Keratinocyte (primary cell): Measurements from ENCODE around the gene HS3ST1. TPM values are rescaled to one million over a fixed set of nuclear protein-coding genes. Genes with fewer than 3 reads are reported as not detected.

Experiments used
- DNase-seq: peaks from one replicate; pipeline ENCODE4 v3.0.0-alpha.2; 2011; ENCODE audit warnings: low read depth, missing footprints, low spot score
- FAIRE-seq: peaks from 2 replicates; lab custom pipeline; 2011; peaks lifted over from hg19 to GRCh38; lab: Jason Lieb, UNC
- H2AFZ ChIP-seq: 2 replicates; pipeline ENCODE4 v1.6.0; 2012; ENCODE audit warnings: low read length, control low read depth, inconsistent platforms; ENCODE audit not compliant: control insufficient read depth
- H3K27ac ChIP-seq: 2 replicates; pipeline ENCODE4 v1.5.1; 2011; ENCODE audit warnings: low read length; ENCODE audit not compliant: control insufficient read depth, insufficient read depth
- H3K27me3 ChIP-seq: 3 replicates; pipeline ENCODE4 v1.6.0; 2011; ENCODE audit warnings: low read length; ENCODE audit not compliant: control insufficient read depth, insufficient read depth; ENCODE audit errors: extremely low read depth
- H3K36me3 ChIP-seq, 2 experiments: 2 replicates in 1 of 2; 3 replicates in 1 of 2; pipeline ENCODE4 v1.5.1; 2011; ENCODE audit warnings: low read length in 2 of 2, mild to moderate bottlenecking in 1 of 2; ENCODE audit not compliant: control insufficient read depth in 2 of 2, insufficient read depth in 2 of 2; ENCODE audit errors: extremely low read depth in 1 of 2
- H3K4me1 ChIP-seq: 3 replicates; pipeline ENCODE4 v1.5.1; 2011; ENCODE audit warnings: low read length; ENCODE audit not compliant: control insufficient read depth, insufficient read depth; ENCODE audit errors: extremely low read depth
- H3K4me2 ChIP-seq: 3 replicates; pipeline ENCODE4 v1.6.0; 2011; ENCODE audit warnings: low read depth, low read length; ENCODE audit not compliant: control insufficient read depth, insufficient read depth; ENCODE audit errors: extremely low read depth
- H3K4me3 ChIP-seq, 3 experiments: fragments of 200-600 bp in 1 of 3; sonication (generic) in 1 of 3; 2 replicates in 2 of 3; 3 replicates in 1 of 3; pipeline ENCODE4 v1.5.1; 2011 to 2016; ENCODE audit warnings: low read length in 3 of 3, mild to moderate bottlenecking in 3 of 3, control low read depth in 2 of 3, inconsistent platforms in 1 of 3, low read depth in 1 of 3, mixed read lengths in 1 of 3, mixed run types in 1 of 3, moderate library complexity in 1 of 3; ENCODE audit not compliant: control insufficient read depth in 2 of 3, insufficient read depth in 2 of 3; ENCODE audit errors: extremely low read depth in 1 of 3
- H3K79me2 ChIP-seq: 2 replicates; pipeline ENCODE4 v1.6.0; 2012; ENCODE audit warnings: low read length; ENCODE audit not compliant: control insufficient read depth, insufficient read depth
- H3K9ac ChIP-seq: 3 replicates; pipeline ENCODE4 v1.6.0; 2011; ENCODE audit warnings: low read length; ENCODE audit not compliant: control insufficient read depth, insufficient read depth; ENCODE audit errors: extremely low read depth
- H3K9me1 ChIP-seq: 3 replicates; pipeline ENCODE4 v1.6.0; 2011; ENCODE audit warnings: low read length; ENCODE audit not compliant: control insufficient read depth, insufficient read depth; ENCODE audit errors: extremely low read depth
- H3K9me3 ChIP-seq: 2 replicates; pipeline ENCODE4 v1.5.1; 2012; ENCODE audit warnings: low read depth, low read length; ENCODE audit not compliant: control insufficient read depth
- H4K20me1 ChIP-seq: 3 replicates; pipeline ENCODE4 v1.6.0; 2011; ENCODE audit warnings: low read length; ENCODE audit not compliant: control insufficient read depth, insufficient read depth; ENCODE audit errors: extremely low read depth
- EZH2 ChIP-seq: IDR thresholded peaks from one replicate; pipeline ENCODE4 v1.6.1; 2012; ENCODE audit warnings: inconsistent platforms, mild to moderate bottlenecking, low read length, moderate library complexity
- dilution Hi-C: fragments of 300-500 bp; cut with MboI; formaldehyde crosslinking; loops from one replicate; pipeline ENCODE4 v1.7.0; 2020; ENCODE audit warnings: low sequenced_read_pairs; ENCODE audit not compliant: extremely low pct_ligation_motif_present
- polyA plus RNA-seq, 5 experiments: library from polyadenylated mRNA; depleted of rRNA in 3 of 5; stranded (reverse) in 3 of 5; stranded (forward) in 1 of 5; unstranded in 1 of 5; fragments of >200 nt; gene quantifications; 1 replicate in 1 of 5; 2 replicates in 3 of 5; 3 replicates in 1 of 5; pipeline versions ENCODE4 v1.2.1 to v1.2.3, GENCODE V29; 2011 to 2012; ENCODE audit warnings: missing spikeins in 2 of 5, low read depth in 1 of 5, low replicate concordance in 1 of 5
- TF ChIP-seq, protein P1 (sequence below), 3 experiments: IDR thresholded peaks in 1 of 3; conservative IDR thresholded peaks in 1 of 3; optimal IDR thresholded peaks in 1 of 3; 2 replicates in 2 of 3; 3 replicates in 1 of 3; pipeline versions ENCODE3 to v1.5.1; 2011; ENCODE audit warnings: low read length in 3 of 3, mild to moderate bottlenecking in 3 of 3, moderate library complexity in 2 of 3, control low read depth in 1 of 3, inconsistent platforms in 1 of 3; ENCODE audit not compliant: insufficient read depth in 2 of 3; ENCODE audit errors: extremely low read depth in 1 of 3

The HS3ST1 gene
- polyA plus RNA-seq, 1 donor (not counting 4 experiments of a cell fraction or from before 2014, with no cell fraction given), result 2.0 TPM

DNA sequence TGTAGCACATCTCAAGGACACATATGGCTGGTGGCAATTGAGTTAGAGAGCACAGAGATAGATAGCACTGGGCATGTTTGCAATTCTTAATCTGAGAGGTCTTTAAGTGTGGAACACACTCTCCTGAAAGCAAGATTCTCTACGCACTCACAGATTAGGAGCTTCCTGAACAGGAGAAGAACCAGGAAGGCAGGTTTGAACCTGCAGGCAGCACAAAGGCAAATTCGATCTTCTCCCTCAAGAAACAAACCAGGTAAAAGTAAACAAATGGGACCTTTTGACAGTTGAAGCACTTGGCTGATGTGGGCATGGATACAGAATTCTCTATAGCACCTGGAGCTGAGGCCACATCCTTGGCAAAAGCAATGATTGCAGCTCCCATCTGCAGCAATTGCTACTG, 24.3 kb downstream of the HS3ST1 start:
- H3K27ac ChIP-seq, result no peak overlapping the region
- H3K36me3 ChIP-seq, result peaks cover 3 to 7% of the 10 kb centered on the region in 2 experiments
- H3K9me3 ChIP-seq, result no peaks in the 10 kb centered on the region
- no peak overlapping the region for H2AFZ ChIP-seq
- dilution Hi-C loops, result no loop called here
- no peak overlapping the region for H3K4me3 ChIP-seq
- TF ChIP-seq, protein P1, sequence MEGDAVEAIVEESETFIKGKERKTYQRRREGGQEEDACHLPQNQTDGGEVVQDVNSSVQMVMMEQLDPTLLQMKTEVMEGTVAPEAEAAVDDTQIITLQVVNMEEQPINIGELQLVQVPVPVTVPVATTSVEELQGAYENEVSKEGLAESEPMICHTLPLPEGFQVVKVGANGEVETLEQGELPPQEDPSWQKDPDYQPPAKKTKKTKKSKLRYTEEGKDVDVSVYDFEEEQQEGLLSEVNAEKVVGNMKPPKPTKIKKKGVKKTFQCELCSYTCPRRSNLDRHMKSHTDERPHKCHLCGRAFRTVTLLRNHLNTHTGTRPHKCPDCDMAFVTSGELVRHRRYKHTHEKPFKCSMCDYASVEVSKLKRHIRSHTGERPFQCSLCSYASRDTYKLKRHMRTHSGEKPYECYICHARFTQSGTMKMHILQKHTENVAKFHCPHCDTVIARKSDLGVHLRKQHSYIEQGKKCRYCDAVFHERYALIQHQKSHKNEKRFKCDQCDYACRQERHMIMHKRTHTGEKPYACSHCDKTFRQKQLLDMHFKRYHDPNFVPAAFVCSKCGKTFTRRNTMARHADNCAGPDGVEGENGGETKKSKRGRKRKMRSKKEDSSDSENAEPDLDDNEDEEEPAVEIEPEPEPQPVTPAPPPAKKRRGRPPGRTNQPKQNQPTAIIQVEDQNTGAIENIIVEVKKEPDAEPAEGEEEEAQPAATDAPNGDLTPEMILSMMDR (optimal IDR thresholded peaks at IDR 0.05 in 1 of 3, IDR thresholded peaks at IDR 0.05 in 1 of 3, conservative IDR thresholded peaks at IDR 0.05 in 1 of 3; ENCODE audit: extremely low read depth in 1 of 3, insufficient read depth in 2 of 3, low read length in 3 of 3), result no peak
- no peak for TF ChIP-seq EZH2
- H3K4me2 ChIP-seq, result peak overlapping the region; percentile 52
- no peaks in the 10 kb centered on the region for H4K20me1 ChIP-seq
- FAIRE-seq, result peak; percentile 96
- H3K4me1 ChIP-seq, result peaks cover 19% of the 10 kb centered on the region
- H3K27me3 ChIP-seq, result no peaks in the 10 kb centered on the region
- no peak overlapping the region for H3K9ac ChIP-seq
- no peaks in the 10 kb centered on the region for H3K9me1 ChIP-seq
- peaks cover 65% of the 10 kb centered on the region for H3K79me2 ChIP-seq
- no peak for DNase-seq

DNA sequence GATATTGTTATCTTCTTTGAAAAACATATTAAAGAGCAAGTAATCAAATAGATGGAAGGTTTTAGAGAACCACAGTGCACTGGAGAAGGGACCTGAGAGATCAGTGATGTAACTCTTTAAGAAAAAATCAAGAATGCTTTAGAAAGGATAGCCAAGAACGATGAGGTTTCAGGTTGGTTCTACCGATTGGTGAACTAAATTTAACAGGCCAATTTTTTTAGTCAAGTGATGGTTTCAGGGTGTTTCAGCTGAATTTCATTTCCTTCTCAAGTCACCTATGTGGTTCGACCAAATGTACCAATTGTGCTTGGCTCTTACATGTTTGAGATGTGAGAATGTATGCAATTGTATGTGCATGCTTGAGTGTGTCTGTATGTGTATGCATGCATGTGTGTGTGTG, 26.5 kb downstream of the HS3ST1 start:
- H2AFZ ChIP-seq, result no peak overlapping the region
- DNase-seq, result no peak
- dilution Hi-C loops, result no loop called here
- peaks cover 26% of the 10 kb centered on the region for H3K4me1 ChIP-seq
- peaks cover 4 to 11% of the 10 kb centered on the region in 2 experiments for H3K36me3 ChIP-seq
- no peak overlapping the region for H3K27ac ChIP-seq
- H3K9ac ChIP-seq, result no peak overlapping the region
- H3K9me1 ChIP-seq, result no peaks in the 10 kb centered on the region
- no peak for TF ChIP-seq EZH2
- TF ChIP-seq, protein P1 (optimal IDR thresholded peaks at IDR 0.05 in 1 of 3, IDR thresholded peaks at IDR 0.05 in 1 of 3, conservative IDR thresholded peaks at IDR 0.05 in 1 of 3; ENCODE audit: extremely low read depth in 1 of 3, insufficient read depth in 2 of 3, low read length in 3 of 3), result no peak
- no peaks in the 10 kb centered on the region for H3K9me3 ChIP-seq
- H4K20me1 ChIP-seq, result no peaks in the 10 kb centered on the region
- no peak overlapping the region for H3K4me3 ChIP-seq
- FAIRE-seq, result no peak
- peaks cover 53% of the 10 kb centered on the region for H3K79me2 ChIP-seq
- H3K4me2 ChIP-seq, result no peak overlapping the region
- H3K27me3 ChIP-seq, result no peaks in the 10 kb centered on the region
